ENCODE measurements around the gene SEC14L2.
"Not testable (repeated sequence)": the region's sequence is repeated elsewhere in the genome, so short reads cannot be mapped to it uniquely, and the experiment has no call there.

Gene SEC14L2

DNA sequence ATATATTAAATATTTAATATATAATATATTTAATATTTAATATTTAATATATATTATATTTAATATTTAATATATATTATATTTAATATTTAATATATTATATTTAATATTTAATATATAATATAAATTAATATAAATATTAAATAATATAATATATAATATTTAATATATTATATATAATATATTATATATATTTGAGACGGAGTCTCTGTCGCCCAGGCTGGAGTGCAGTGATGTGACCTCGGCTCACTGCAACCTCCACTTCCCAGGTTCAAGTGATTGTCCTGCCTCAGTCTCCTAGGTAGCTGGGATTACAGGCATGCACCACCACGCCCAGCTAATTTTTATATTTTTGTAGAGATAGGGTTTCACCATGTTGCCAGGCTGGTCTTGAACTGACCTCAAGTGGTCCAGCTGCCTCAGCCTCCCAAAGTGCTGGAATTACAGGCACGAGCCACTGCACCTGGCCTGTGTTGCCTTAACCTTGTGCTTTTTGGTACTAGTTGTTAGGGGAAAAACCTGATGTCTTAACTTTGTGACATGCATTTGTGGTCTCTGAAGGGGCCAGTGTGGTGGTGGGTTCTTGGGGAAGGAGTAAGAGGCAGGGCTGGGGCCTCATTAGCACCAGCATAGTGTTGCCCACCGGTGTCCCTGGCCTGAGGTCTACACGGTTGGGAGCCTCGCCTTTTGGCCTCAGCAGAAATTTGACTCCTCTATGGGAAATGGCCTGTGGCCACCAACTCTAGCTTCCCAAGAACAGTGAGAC lies 58.4 kb downstream of the SEC14L2 start:
- no peak for DNase-seq (ENCODE audit: low read depth)

GRCh38 chr22:30457981-30458380 lies 61.2 kb downstream of the SEC14L2 start:
- no peak for DNase-seq (ENCODE audit: low read depth)

DNA sequence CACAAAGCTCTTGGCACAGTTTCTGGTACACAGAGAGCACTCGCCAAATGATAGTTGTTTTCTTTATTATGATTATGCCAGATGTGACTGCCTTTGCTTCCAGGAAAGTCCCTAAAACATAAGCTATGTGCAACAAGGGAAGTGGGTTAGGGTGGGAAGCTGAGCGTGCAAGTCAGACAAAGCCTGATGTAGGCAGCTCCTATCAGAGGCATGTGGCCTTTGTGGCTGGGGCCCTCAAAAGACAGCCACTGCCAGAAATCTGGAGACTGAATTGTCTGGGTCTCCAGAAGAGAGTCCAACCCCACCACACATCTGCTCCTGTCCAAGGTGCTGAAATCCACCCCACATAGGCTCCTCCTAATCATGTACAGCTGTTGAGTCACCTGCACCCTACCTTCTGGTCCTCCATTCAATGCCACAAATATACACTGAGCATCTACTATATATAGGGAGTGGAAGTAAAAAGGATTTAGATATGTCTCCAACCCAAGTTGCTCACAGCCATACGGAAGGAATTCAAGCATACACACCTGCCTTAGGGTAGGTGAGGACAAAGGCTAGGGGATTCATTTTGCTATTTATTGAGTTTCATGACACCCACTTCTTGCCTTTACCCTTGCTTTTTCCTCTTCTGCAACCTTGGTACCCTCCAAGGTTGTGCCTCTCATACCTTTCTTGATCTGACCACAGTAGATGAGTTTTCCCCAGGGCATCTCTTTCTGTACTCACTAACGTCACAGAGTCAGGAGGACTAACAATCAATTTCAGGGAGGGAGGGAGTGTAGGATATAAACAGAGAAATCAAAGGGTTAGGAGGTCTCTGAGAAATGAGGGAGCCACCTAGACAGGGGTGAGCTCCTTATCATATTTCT lies 62.6 kb downstream of the SEC14L2 start:
- DNase-seq (ENCODE audit: low read depth): no peak

GRCh38 chr22:30460147-30460546 lies 63.3 kb downstream of the SEC14L2 start:
- no peak for DNase-seq (ENCODE audit: low read depth)

GRCh38 chr22:30460555-30460954 lies 63.7 kb downstream of the SEC14L2 start:
- not testable (repeated sequence) for DNase-seq (ENCODE audit: low read depth)

DNA sequence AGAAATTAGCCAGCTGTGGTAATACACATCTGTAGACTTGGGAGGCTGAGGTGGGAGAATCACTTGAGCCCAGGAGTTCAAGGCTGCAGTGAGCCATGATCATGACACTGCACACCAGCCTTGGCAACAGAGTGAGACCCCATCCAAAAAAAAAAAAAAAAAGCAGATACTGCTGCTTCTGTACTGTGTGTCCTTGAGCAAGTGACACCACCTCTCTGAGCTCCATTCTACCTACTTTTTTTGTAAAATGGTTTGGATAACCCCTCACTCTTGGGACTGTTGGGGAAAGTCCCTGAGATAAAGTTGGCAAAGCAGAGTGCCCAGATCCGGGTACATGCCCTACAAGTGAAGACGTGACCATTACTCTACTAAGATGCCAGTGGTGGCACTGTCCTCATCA lies 72.3 kb downstream of the SEC14L2 start:
- no peak for DNase-seq (ENCODE audit: low read depth)

GRCh38 chr22:30470655-30471054 lies 73.8 kb downstream of the SEC14L2 start:
- no peak for DNase-seq (ENCODE audit: low read depth)

DNA sequence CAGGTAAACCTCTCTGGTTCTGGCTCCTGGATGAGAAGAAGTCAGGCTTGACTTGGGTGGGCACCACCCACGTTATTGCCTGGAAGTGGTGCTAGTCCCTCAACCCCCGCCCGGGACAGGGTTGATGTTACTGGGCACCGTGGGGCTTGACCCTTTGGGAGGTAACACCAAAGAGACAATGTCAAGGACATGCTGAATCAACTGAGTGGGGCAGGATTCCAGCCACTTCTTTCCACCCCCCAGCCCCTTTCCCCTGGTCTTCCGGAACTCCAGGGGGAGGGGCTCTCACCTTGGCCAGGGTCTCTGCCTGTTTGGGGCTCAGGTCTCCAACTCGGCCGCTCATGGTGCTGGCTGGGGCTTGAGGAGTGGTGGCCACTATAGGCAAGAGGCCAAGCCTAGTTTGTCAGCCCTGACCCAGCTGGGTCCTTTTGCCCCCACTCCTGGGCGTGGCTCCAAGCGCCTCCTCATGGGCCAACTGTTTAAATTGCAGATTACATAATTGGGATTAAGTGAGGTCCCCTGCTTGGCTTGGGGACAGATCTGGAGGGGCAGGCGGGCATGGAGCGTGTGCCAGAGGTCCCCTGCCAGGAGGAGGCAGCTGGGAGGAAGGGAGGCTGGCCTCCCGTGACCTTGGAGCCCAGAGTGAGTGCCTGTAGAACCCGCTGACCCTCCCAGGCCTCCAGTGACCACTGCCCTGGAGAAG lies 74.9 kb downstream of the SEC14L2 start, which contains the start of gene SEC14L3:
Gene SEC14L3 (minus strand): TSS at position 402 of the 703 bp plus-strand sequence. CDS start 59 bp downstream, at position 343.
- no peak for DNase-seq (ENCODE audit: low read depth)

DNA sequence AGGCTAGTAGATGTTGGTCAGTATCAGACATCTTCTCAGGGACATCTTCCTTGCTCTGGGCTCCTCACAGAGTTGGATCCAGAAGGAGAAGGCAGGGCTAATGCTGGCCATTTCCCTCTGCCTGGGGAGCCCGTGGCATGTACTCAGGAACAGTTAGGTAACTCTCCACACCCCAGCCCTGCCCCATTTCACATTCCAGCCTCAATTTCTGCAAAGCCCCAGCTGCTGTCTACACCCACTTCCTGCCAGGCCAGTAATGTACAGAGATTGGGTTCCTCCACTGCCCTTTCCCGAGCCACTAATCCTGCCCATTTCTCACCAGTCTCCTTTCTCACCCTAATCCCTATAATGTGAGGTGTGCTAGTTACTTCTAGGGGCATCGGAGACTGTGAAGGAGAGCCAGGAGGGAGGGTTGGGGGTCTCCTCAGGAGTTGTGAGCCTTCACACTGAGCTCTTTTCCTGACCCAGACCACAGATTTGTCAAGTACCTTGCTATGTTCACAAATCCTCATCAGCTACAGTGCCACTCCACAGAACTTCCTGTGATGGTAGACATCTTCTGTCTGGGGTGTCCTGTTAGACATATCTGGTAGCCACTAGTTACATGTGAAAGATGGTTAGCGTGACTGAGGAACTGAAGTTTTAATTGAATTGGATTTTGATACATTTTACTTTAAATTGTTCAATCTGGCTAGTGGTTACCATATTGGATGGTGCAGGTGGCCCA lies 76.3 kb downstream of the SEC14L2 start:
- DNase-seq (ENCODE audit: low read depth): no peak

DNA sequence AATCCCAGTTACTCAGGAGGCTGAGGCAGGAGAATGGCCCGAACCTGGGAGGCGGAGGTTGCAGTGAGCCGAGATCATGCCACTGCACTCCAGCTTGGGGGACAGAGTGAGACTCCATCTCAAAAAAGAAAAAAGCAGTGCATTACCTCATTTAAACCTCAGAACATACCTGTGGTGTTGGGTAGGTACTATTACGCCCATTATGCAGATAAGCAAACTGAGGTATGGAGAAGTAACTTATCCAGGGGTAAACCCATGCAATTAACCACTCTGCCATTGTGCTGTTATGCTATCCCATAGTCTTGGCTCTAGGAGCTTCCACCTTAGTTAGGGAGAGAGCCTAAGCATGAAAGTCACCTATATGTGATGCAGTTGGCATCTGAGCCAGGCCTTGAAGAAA lies 77.3 kb downstream of the SEC14L2 start:
- DNase-seq (ENCODE audit: low read depth): no peak
